HCT116 (cell line): ENCODE results near the gene CCDC134. TPM values are rescaled to one million over a fixed set of nuclear protein-coding genes. Genes with fewer than 3 reads are reported as not detected.

Experiments used
- ATAC-seq: fragments of 200-7000 bp; cut with Tn5 transposase; 2 replicates; pipeline ENCODE4 v1.9.1; 2020; ENCODE audit warnings: mild to moderate bottlenecking, moderate library complexity
- BruUV-seq: library from RNA; stranded (reverse); fragments of 400-500 nt; replicated peaks from 2 replicates; lab custom pipeline; 2021; lab: Mats Ljungman, UMichigan
- CTCF ChIA-PET: fragments of 300-600 bp; sonication (Branson Sonifier 250); formaldehyde crosslinking; loops from one replicate; lab custom pipeline; 2021; ENCODE audit warnings: antibody characterized with exemption; lab: Charles Lee
- POLR2A ChIA-PET: fragments of 300-600, 350-600 bp; sonication (Branson Sonifier 250); formaldehyde crosslinking; loops from one replicate; lab custom pipeline; 2021; ENCODE audit warnings: antibody characterized with exemption; lab: Charles Lee
- RAD21 ChIA-PET, 2 experiments: fragments of 300-600 bp; sonication (Branson Sonifier 250); formaldehyde crosslinking; loops; one replicate each; lab custom pipeline; 2023; ENCODE audit warnings: low total read pairs in 2 of 2; ENCODE audit not compliant: uncharacterized antibody in 2 of 2, unreplicated experiment in 2 of 2, low non-redundant PET in 1 of 2; lab: Charles Lee
- DNase-seq: peaks from one replicate; pipeline ENCODE4 v3.0.0-alpha.2; 2010; ENCODE audit warnings: low read depth, low spot score
- H2AFZ ChIP-seq: fragments of 200-600 bp; shearing (Covaris generic), sonication (generic); 2 replicates; pipeline ENCODE4 v1.6.1; 2017; ENCODE audit warnings: low read depth, mixed run types, mixed read lengths, antibody characterized with exemption, low read length; ENCODE audit not compliant: poor library complexity, severe bottlenecking
- H3K27ac ChIP-seq: 2 replicates; pipeline ENCODE4 v1.5.1; 2012; ENCODE audit warnings: low read depth, low read length
- H3K27me3 ChIP-seq: fragments of 200-600 bp; sonication (generic); 2 replicates; pipeline ENCODE4 v1.6.1; 2016; ENCODE audit warnings: mixed run types, low read length, mixed read lengths; ENCODE audit not compliant: insufficient read depth
- H3K36me3 ChIP-seq, 2 experiments: fragments of 200-500 bp in 1 of 2; fragments of 200-600 bp in 1 of 2; sonication (Bioruptor generic) in 1 of 2; sonication (generic) in 1 of 2; 2 replicates each; pipeline versions ENCODE4 v1.5.1 to v1.6.1; 2014 to 2016; ENCODE audit warnings: low read length in 2 of 2, inconsistent platforms in 1 of 2, mixed read lengths in 1 of 2, mixed run types in 1 of 2; ENCODE audit not compliant: insufficient read depth in 2 of 2, control insufficient read depth in 1 of 2
- H3K4me1 ChIP-seq, 2 experiments: fragments of 200-600 bp in 1 of 2; sonication (generic) in 1 of 2; 2 replicates each; pipeline versions ENCODE4 v1.5.1 to v1.6.1; 2012 to 2017; ENCODE audit warnings: low read length in 2 of 2, inconsistent platforms in 1 of 2, mild to moderate bottlenecking in 1 of 2, mixed read lengths in 1 of 2, mixed run types in 1 of 2, moderate library complexity in 1 of 2; ENCODE audit not compliant: insufficient read depth in 2 of 2, control insufficient read depth in 1 of 2
- H3K4me2 ChIP-seq: fragments of 200-600 bp; sonication (generic); 2 replicates; pipeline ENCODE4 v1.6.1; 2017; ENCODE audit warnings: mixed run types, low read length, mixed read lengths
- H3K4me3 ChIP-seq, 2 experiments: fragments of 200-600 bp in 1 of 2; sonication (generic) in 1 of 2; replicated peaks in 1 of 2; 2 replicates each; pipeline ENCODE4 v1.5.1; 2011 to 2016; ENCODE audit warnings: low read length in 2 of 2, control low read depth in 1 of 2, low read depth in 1 of 2, mild to moderate bottlenecking in 1 of 2, mixed read lengths in 1 of 2, mixed run types in 1 of 2
- H3K79me2 ChIP-seq: fragments of 200-600 bp; sonication (generic); 2 replicates; pipeline ENCODE4 v1.6.1; 2017; ENCODE audit warnings: mild to moderate bottlenecking, mixed run types, low read length, moderate library complexity, mixed read lengths; ENCODE audit not compliant: insufficient read depth
- H3K9ac ChIP-seq: fragments of 200-600 bp; sonication (generic); 2 replicates; pipeline ENCODE4 v1.6.1; 2016; ENCODE audit warnings: low read length, mixed read lengths
- H3K9me2 ChIP-seq: fragments of 200-600 bp; sonication (generic), shearing (Covaris generic); 2 replicates; pipeline ENCODE4 v1.6.1; 2017; ENCODE audit warnings: mixed run types, mild to moderate bottlenecking, moderate library complexity; ENCODE audit not compliant: insufficient read depth
- H3K9me3 ChIP-seq, 2 experiments: fragments of 200-500 bp in 1 of 2; fragments of 200-600 bp in 1 of 2; sonication (Bioruptor generic) in 1 of 2; sonication (generic) in 1 of 2; 2 replicates each; pipeline ENCODE4 v1.6.1; 2014 to 2017; ENCODE audit warnings: low read length in 2 of 2, mixed read lengths in 2 of 2, inconsistent platforms in 1 of 2, low read depth in 1 of 2, mild to moderate bottlenecking in 1 of 2, mixed run types in 1 of 2, moderate library complexity in 1 of 2; ENCODE audit not compliant: control insufficient read depth in 1 of 2, insufficient read depth in 1 of 2
- H4K20me1 ChIP-seq: fragments of 200-600 bp; sonication (generic), shearing (Covaris generic); 2 replicates; pipeline ENCODE4 v1.6.1; 2017; ENCODE audit warnings: mixed run types, mild to moderate bottlenecking, moderate library complexity; ENCODE audit not compliant: insufficient read depth
- JUND ChIP-seq: IDR thresholded peaks from 2 replicates; pipeline ENCODE4 v1.6.1; 2012
- MAX ChIP-seq: IDR thresholded peaks from 2 replicates; pipeline ENCODE4 v1.6.1; 2012
- POLR2A ChIP-seq: IDR thresholded peaks from 2 replicates; pipeline ENCODE4 v1.7.0; 2011; ENCODE audit warnings: borderline replicate concordance; ENCODE audit not compliant: insufficient read depth, insufficient read length; ENCODE audit errors: extremely low read depth
- REST ChIP-seq: IDR thresholded peaks from 2 replicates; pipeline ENCODE4 v1.6.1; 2012; ENCODE audit warnings: low read depth
- SIN3A ChIP-seq: IDR thresholded peaks from 2 replicates; pipeline ENCODE4 v1.6.1; 2012; ENCODE audit warnings: low read depth
- SP1 ChIP-seq: IDR thresholded peaks from 2 replicates; pipeline ENCODE4 v1.6.1; 2012; ENCODE audit warnings: low read depth
- SRF ChIP-seq: IDR thresholded peaks from 2 replicates; pipeline ENCODE4 v1.6.1; 2012; ENCODE audit warnings: low read depth
- YY1 ChIP-seq: IDR thresholded peaks from 2 replicates; pipeline ENCODE4 v1.6.1; 2011; ENCODE audit warnings: low read length, low read depth, moderate library complexity, mild to moderate bottlenecking; ENCODE audit not compliant: insufficient replicate concordance; ENCODE audit errors: extremely low read depth
- ZBTB33 ChIP-seq: IDR thresholded peaks from 2 replicates; pipeline ENCODE4 v1.6.1; 2011; ENCODE audit warnings: mild to moderate bottlenecking, low read length, moderate library complexity; ENCODE audit not compliant: insufficient replicate concordance; ENCODE audit errors: extremely low read depth
- intact Hi-C: fragments of 100-400 bp; cut with micrococcal nuclease; formaldehyde crosslinking; loops from 2 replicates; pipeline ENCODE4 v1.10.0; 2022
- total RNA-seq: library from RNA; stranded (reverse); gene quantifications from one replicate; pipeline ENCODE4 v1.2.1, GENCODE V29; 2021; ENCODE audit not compliant: unreplicated experiment

The CCDC134 gene
- total RNA-seq, 1 experiment from 2014 or later, result 15.8 TPM

GRCh38 chr22:41831828-41832552, 31.5 kb downstream of the CCDC134 start:
- DNase-seq (no peak), ATAC-seq (no peak)
- Histone ChIP-seq H3K36me3 (peaks cover 3 to 10% of the 10 kb centered on the region in 2 experiments; a peak in 2 of 4 replicates), H3K4me1 (peaks cover 18 to 30% of the 10 kb centered on the region in 2 experiments), H3K4me2 (peak overlapping the region; percentile 95), H3K4me3 (peak overlapping the region; percentile 78 to 85), H3K9me2 (no peaks in the 10 kb centered on the region), H3K79me2 (peaks cover 33% of the 10 kb centered on the region), H3K27ac (peak overlapping the region; percentile 89), H3K9me3 (no peaks in the 10 kb centered on the region), H3K27me3 (no peaks in the 10 kb centered on the region), H4K20me1 (no peaks in the 10 kb centered on the region), H2AFZ (no peak overlapping the region), H3K9ac (peak overlapping the region; percentile 87)
- RAD21 ChIA-PET, result interaction anchor here in 1 of 2 experiments (0.7 to 1.0 kb wide), 2 partner anchors 115 to 143 kb away, joined by 3 read pairs; partner anchors contain the start of gene CENPM
- TF ChIP-seq POLR2A (no peak), SIN3A (peak; percentile 10)
- BruUV-seq, result TSS peak; percentile 94
- intact Hi-C loops, result no loop called here
- POLR2A ChIA-PET, result interaction anchor here (0.6 to 1.3 kb wide), 3 partner anchors 9 to 99 kb away, joined by 4 to 8 read pairs (median 5); partner anchors contain the start of gene CCDC134
- CTCF ChIA-PET, result interaction anchor here (0.6 to 1.4 kb wide), 8 partner anchors 10 to 612 kb away, joined by 3 to 11 read pairs (median 5); partner anchors contain the start of gene CENPM

DNA sequence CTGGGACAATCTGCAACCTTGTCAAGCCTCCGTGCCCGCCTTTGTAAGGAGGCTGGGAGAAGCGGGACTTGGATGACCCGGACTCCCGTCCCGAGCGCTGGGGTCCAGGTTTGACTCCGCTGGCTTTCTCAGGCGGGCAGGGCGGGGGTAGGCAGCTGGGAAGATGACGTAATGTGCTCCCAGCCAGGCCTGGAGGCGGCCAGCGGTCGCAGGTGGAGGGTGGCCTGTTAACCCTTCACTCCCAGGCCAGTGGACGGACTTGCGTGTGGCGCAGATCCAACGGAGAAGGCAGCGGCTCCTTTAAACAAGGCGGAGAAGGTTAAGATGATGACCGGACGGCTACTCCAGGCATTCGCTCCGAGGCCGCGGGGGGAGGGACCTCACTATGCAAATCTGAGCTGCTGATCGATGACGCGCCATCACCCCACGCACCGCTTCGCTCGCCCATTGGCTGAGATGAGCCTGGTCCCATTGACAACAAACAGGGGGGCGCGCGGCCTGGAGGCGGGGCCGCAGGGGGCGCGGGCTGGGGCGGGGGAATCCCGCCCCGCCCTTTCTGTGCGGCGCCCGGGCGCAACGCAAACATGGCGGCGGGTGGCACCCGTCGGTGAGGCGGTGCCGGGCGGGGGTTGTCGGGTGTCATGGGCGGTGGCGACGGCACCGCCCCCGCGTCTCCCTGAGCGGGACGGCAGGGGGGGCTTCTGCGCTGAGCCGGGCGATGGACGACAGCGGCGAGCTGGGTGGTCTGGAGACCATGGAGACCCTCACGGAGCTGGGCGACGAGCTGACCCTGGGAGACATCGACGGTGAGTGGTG, 32.3 kb downstream of the CCDC134 start, which contains the start of gene SREBF2:
Gene SREBF2 (plus strand): TSS at position 553 of the 816 bp plus-strand sequence. CDS start 166 bp downstream, at position 719.
- ChIA-PET CTCF (interaction anchor here (0.6 to 1.4 kb wide), 10 partner anchors 10 to 611 kb away, joined by 3 to 11 read pairs (median 4); partner anchors contain the start of gene CENPM), POLR2A (interaction anchor here (0.6 to 1.4 kb wide), 5 partner anchors 8 to 183 kb away, joined by 3 to 8 read pairs (median 4); partner anchors contain the start of gene CCDC134), RAD21 (interaction anchor here in 1 of 2 experiments (0.7 to 1.0 kb wide), 2 partner anchors 114 to 144 kb away, joined by 3 read pairs; partner anchors contain the start of gene CENPM)
- no peak within 1 kb of the TSS for H2AFZ ChIP-seq
- H3K27ac ChIP-seq, result peak within 1 kb of the TSS; percentile 89
- H3K4me2 ChIP-seq, result peak within 1 kb of the TSS; percentile 95
- peak within 1 kb of the TSS; percentile 87 for H3K9ac ChIP-seq
- no peaks in the 10 kb centered on the region for H3K9me3 ChIP-seq
- ATAC-seq (peak; percentile 94), DNase-seq (peak; percentile 99)
- H4K20me1 ChIP-seq, result no peaks in the 10 kb centered on the region
- H3K4me3 ChIP-seq, result peak within 1 kb of the TSS; percentile 78 to 85
- H3K9me2 ChIP-seq, result no peaks in the 10 kb centered on the region
- H3K4me1 ChIP-seq, result peaks cover 18 to 30% of the 10 kb centered on the region in 2 experiments
- peaks cover 36% of the 10 kb centered on the region for H3K79me2 ChIP-seq
- intact Hi-C loops, result no loop called here
- H3K36me3 ChIP-seq, result peaks cover 3 to 10% of the 10 kb centered on the region in 2 experiments; a peak in 2 of 4 replicates
- no TSS peak for BruUV-seq
- H3K27me3 ChIP-seq, result no peaks in the 10 kb centered on the region
- TF ChIP-seq ZBTB33 (peak; percentile 27), SRF (no peak; the same call in 1 of the 2 replicates), MAX (peak; percentile 95), SP1 (peak; percentile 98), JUND (peak; percentile 70), YY1 (peak; percentile 95), REST (no peak), SIN3A (peak; percentile 82)
